Ectodermal cell (in vitro differentiated cells): ENCODE results near the gene WNT1.

Experiments
- H3K27ac ChIP-seq: 2 replicates; pipeline ENCODE4 v1.7.0; 2013; ENCODE audit warnings: mild to moderate bottlenecking, low read depth, low read length; ENCODE audit not compliant: insufficient read depth, poor library complexity, severe bottlenecking
- H3K27me3 ChIP-seq: 2 replicates; pipeline ENCODE4 v1.7.0; 2013; ENCODE audit warnings: mild to moderate bottlenecking, low read length; ENCODE audit not compliant: insufficient read depth, control insufficient read depth, poor library complexity, severe bottlenecking
- H3K36me3 ChIP-seq: one replicate; pipeline ENCODE4 v1.7.0; 2013; ENCODE audit warnings: low read length; ENCODE audit not compliant: control insufficient read depth, insufficient read depth
- H3K4me1 ChIP-seq: one replicate; pipeline ENCODE4 v1.7.0; 2013; ENCODE audit warnings: low read length; ENCODE audit not compliant: control insufficient read depth, insufficient read depth
- H3K4me3 ChIP-seq: 2 replicates; pipeline ENCODE4 v1.7.0; 2013; ENCODE audit warnings: low read depth, low read length, control low read depth; ENCODE audit not compliant: insufficient read depth
- H3K9me3 ChIP-seq: 2 replicates; pipeline ENCODE4 v1.7.0; 2013; ENCODE audit warnings: mild to moderate bottlenecking, low read length, moderate library complexity; ENCODE audit not compliant: control insufficient read depth
- WGBS, 2 experiments: methylation state at CpG; one replicate each; pipeline ENCODE4 v1.1.7; 2013; ENCODE audit warnings: missing lambda C conversion rate in 2 of 2; 5-methylcytosine and 5-hydroxymethylcytosine counted together

The WNT1 gene

GRCh38 chr12:48980389-48980952 lies 2.3 kb downstream of the WNT1 start:
- H3K27me3 ChIP-seq = peaks cover 100% of the 10 kb centered on the region
- H3K4me3 ChIP-seq = peak overlapping the region; percentile 57
- 2 to 4% methylated on average over 46 of the region's 46 CpGs for WGBS, 2 experiments
- H3K27ac ChIP-seq = no peak overlapping the region
- peaks cover 6% of the 10 kb centered on the region for H3K36me3 ChIP-seq
- no peaks in the 10 kb centered on the region for H3K9me3 ChIP-seq
- peaks cover 50% of the 10 kb centered on the region for H3K4me1 ChIP-seq

GRCh38 chr12:48980953-48981756 lies 3.0 kb downstream of the WNT1 start:
- peaks cover 57% of the 10 kb centered on the region for H3K4me1 ChIP-seq
- H3K4me3 ChIP-seq = peak overlapping the region; percentile 57
- no peak overlapping the region for H3K27ac ChIP-seq
- H3K36me3 ChIP-seq = peaks cover 6% of the 10 kb centered on the region
- H3K9me3 ChIP-seq = no peaks in the 10 kb centered on the region
- peaks cover 98% of the 10 kb centered on the region for H3K27me3 ChIP-seq
- WGBS, 2 experiments = 6 to 7% methylated on average over 91 of the region's 91 CpGs

GRCh38 chr12:48981757-48982157 lies 3.6 kb downstream of the WNT1 start:
- Histone ChIP-seq H3K27me3 (peaks cover 91% of the 10 kb centered on the region), H3K4me1 (peaks cover 61% of the 10 kb centered on the region), H3K36me3 (peaks cover 6% of the 10 kb centered on the region), H3K9me3 (no peaks in the 10 kb centered on the region), H3K27ac (no peak overlapping the region), H3K4me3 (peak overlapping the region; percentile 57)
- WGBS, 2 experiments = 22 to 25% methylated on average over 13 of the region's 13 CpGs

GRCh38 chr12:48982397-48983080 lies 4.4 kb downstream of the WNT1 start:
- 76 to 80% methylated on average over 6 of the region's 6 CpGs for WGBS, 2 experiments
- peaks cover 84% of the 10 kb centered on the region for H3K27me3 ChIP-seq
- H3K4me3 ChIP-seq = peak overlapping the region; percentile 11
- no peak overlapping the region for H3K27ac ChIP-seq
- peaks cover 6% of the 10 kb centered on the region for H3K36me3 ChIP-seq
- peaks cover 62% of the 10 kb centered on the region for H3K4me1 ChIP-seq
- no peaks in the 10 kb centered on the region for H3K9me3 ChIP-seq

DNA sequence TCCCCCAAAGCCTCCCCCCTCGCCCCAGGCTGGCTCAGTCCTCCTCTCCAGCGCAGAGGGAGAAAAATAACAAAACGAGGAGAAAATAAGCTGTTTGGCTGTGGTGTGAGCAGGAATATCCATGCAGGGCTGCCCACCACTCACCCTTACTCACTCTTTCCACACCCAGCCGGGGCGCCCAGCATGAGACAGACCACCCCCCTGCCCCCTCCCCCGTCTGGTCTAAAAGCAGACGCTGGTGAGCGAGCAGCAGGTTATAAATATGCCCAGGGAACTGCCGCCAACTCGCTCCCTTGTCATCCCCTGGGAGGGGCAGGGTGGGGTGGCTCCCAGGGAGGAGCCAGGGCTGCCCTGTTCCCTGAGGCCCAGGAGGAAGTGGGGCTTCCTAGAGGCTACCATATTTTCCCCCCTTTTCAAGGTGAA lies 7.4 kb downstream of the WNT1 start:
- no peak overlapping the region for H3K27ac ChIP-seq
- H3K4me3 ChIP-seq = no peak overlapping the region
- peaks cover 65% of the 10 kb centered on the region for H3K27me3 ChIP-seq
- H3K4me1 ChIP-seq = peaks cover 58% of the 10 kb centered on the region
- peaks cover 6% of the 10 kb centered on the region for H3K36me3 ChIP-seq
- no peaks in the 10 kb centered on the region for H3K9me3 ChIP-seq
- WGBS, 2 experiments = 37 to 44% methylated on average over 8 to 10 of the region's 10 CpGs

- 78% methylated on average over 2 of the region's 2 CpGs for WGBS, 2 experiments
These were observed 7.8 kb downstream of the WNT1 start for GRCh38 chr12:48985901-48986300.

DNA sequence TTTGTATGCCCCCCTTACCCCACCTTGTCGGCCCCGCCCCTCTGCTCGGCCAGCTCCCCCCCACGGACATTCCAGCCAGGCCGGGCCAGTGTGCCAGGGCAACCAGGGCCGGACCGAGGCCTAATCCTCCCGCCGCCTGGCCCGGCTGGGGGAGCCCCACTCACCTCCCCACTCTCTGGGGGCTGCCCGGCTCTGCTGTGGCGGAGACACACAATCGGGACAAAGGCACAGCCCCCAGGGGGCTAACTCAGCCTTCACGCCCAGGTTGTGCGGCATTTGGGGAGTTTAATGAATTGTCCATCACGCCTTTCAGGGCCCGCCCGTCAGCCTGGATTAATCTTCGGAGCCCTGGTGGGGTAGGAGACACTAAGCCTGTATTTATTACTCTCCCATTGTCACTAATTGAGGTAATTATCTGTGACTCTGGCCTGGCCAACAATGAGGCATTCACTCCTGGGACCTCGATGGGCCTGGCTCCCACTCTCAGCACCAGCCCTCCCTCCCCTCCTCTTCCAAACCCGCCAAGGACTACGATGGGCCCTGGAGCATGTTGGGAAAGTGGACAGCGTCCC lies 8.7 kb downstream of the WNT1 start:
- Histone ChIP-seq H3K36me3 (peaks cover 3% of the 10 kb centered on the region), H3K27ac (peak overlapping the region; percentile 64), H3K4me3 (no peak overlapping the region), H3K4me1 (peaks cover 60% of the 10 kb centered on the region), H3K27me3 (peaks cover 56% of the 10 kb centered on the region), H3K9me3 (no peaks in the 10 kb centered on the region)
- 12 to 14% methylated on average over 23 of the region's 23 CpGs for WGBS, 2 experiments

More at GRCh38 chr12:48985901-48986300, 7.8 kb downstream of the WNT1 start:
- Histone ChIP-seq H3K4me1 (peaks cover 58% of the 10 kb centered on the region), H3K36me3 (peaks cover 6% of the 10 kb centered on the region), H3K27me3 (peaks cover 61% of the 10 kb centered on the region), H3K27ac (no peak overlapping the region), H3K9me3 (no peaks in the 10 kb centered on the region), H3K4me3 (no peak overlapping the region)

DNA sequence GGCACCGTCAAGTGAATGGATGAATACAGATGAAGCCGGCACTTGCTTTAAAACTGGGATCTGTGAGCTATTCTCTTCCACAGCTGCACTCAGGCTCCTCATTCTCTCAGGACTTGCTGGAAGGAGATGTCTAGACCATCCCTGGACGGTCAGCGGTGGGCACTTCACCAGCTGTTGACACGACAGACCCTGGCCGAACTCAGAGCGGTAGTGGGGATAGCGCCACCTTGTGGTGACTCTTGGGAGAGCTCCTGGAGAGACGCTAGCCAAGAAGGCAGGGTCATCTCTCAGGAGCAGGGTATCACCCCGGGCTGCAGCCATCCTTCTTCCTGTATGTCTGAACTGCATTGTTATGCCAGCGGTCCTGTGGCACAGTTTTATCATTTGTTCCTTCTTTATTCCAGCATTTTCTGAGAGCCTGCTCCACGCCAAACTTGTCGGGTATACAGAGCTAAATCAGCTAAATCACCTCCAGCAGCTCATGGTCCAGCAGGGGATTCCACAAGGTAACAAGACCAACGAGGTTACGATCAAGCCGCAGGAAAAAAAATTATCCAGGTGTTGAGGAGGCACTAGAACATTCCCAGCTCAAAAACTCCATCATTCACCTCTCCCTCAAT lies 10.0 kb downstream of the WNT1 start:
- WGBS, 2 experiments = 39 to 42% methylated on average over 16 of the region's 16 CpGs
- no peaks in the 10 kb centered on the region for H3K36me3 ChIP-seq
- H3K4me3 ChIP-seq = no peak overlapping the region
- no peaks in the 10 kb centered on the region for H3K9me3 ChIP-seq
- peaks cover 51% of the 10 kb centered on the region for H3K27me3 ChIP-seq
- no peak overlapping the region for H3K27ac ChIP-seq
- peaks cover 48% of the 10 kb centered on the region for H3K4me1 ChIP-seq

DNA sequence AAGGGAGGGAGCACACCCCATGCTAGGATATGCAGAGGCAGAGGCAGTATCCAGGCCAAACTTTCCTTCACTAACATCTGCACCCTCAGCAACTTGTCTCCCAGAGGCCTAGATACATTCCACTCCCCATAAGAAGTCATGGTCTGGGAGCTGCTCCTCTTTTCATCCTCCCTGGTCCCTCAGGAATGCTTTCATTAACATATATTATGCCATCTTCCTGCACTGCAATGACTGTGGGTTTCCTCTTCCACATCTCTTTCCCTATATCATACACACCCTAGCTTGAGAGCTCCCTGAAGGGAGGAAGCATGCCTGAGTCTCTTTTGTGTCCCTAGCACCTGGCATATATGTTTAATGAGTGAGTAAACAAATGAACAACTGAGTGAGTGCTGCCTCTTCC lies 12.4 kb downstream of the WNT1 start:
- H3K27me3 ChIP-seq = peaks cover 51% of the 10 kb centered on the region
- no peaks in the 10 kb centered on the region for H3K9me3 ChIP-seq

More for the DNA sequence above, 12.4 kb downstream of the WNT1 start:
- no peak overlapping the region for H3K27ac ChIP-seq
- no peak overlapping the region for H3K4me3 ChIP-seq
- peaks cover 30% of the 10 kb centered on the region for H3K4me1 ChIP-seq
- no peaks in the 10 kb centered on the region for H3K36me3 ChIP-seq
